ENCODE measurements around the gene KCNQ1. TPM values are rescaled to one million over a fixed set of nuclear protein-coding genes. Genes with fewer than 3 reads are reported as not detected.

The KCNQ1 gene
- total and polyA plus RNA-seq, 9 of the 15 experiments (the other 6 are each of a cell fraction or from before 2014, with no cell fraction given): 0.44 TPM; not detected in 8

- Histone ChIP-seq H3K9me3 (replicated peaks; ENCODE audit: control insufficient read depth, insufficient read depth, low read depth, low read length) (no peaks in the 10 kb centered on the region), H2AFZ (ENCODE audit: low read depth, low read length) (no peak overlapping the region), H3K4me1 (replicated peaks in 1 of 2; ENCODE audit: control insufficient read depth in 2 of 2, insufficient read depth in 2 of 2, low read length in 2 of 2) (peaks cover 0 to 27% of the 10 kb centered on the region in 2 experiments; a peak in 2 of 5 replicates), H3K9me1 (ENCODE audit: control insufficient read depth, insufficient read depth, low read length) (peaks cover 2% of the 10 kb centered on the region), H3K4me2 (ENCODE audit: insufficient read depth, low read length) (no peak overlapping the region), H3K79me2 (ENCODE audit: control insufficient read depth, insufficient read depth, low read length) (no peaks in the 10 kb centered on the region), H3K4me3 (no peak overlapping the region), H3K36me3 (ENCODE audit: control insufficient read depth, insufficient read depth, low read length) (no peaks in the 10 kb centered on the region), H3K9ac (ENCODE audit: insufficient read depth in 1 of 2, low read depth in 2 of 2, low read length in 2 of 2) (no peak overlapping the region), H3K27me3 (ENCODE audit: control insufficient read depth in 2 of 2, insufficient read depth in 2 of 2, low read length in 2 of 2) (peaks cover 17 to 73% of the 10 kb centered on the region in 2 experiments; a peak in 4 of 5 replicates), H4K20me1 (replicated peaks; ENCODE audit: control insufficient read depth, insufficient read depth, low read length) (peaks cover 6% of the 10 kb centered on the region; the same call in 1 of the 2 replicates), H3K27ac (ENCODE audit: extremely low read depth, low read depth, low read length) (no peak overlapping the region)
- WGBS (ENCODE audit: insufficient coverage, low coverage, missing lambda C conversion rate): 2% methylated on average over 6 of the region's 9 CpGs
- CTCF ChIA-PET (ENCODE audit: low intra/inter-chr PET ratio): no interaction called here
- no peak for DNase-seq (ENCODE audit: extremely low read depth in 1 of 4, low spot score in 3 of 4)
- FAIRE-seq: no peak
- intact Hi-C loops (cut with micrococcal nuclease) (no loop called here), in situ Hi-C loops (cut with MboI) (no loop called here)
- TF ChIP-seq RBM22 (IDR thresholded peaks at IDR 0.05; ENCODE audit: low read depth, low read length, poor library complexity, severe bottlenecking) (no peak), HNRNPUL1 (IDR thresholded peaks at IDR 0.05; ENCODE audit: low read length) (no peak), STAG1 (CRISPR knock-in tag; IDR thresholded peaks at IDR 0.05; ENCODE audit: borderline replicate concordance) (no peak), ZNF696 (CRISPR knock-in tag; conservative IDR thresholded peaks at IDR 0.05) (no peak), ZNF764 (CRISPR knock-in tag; IDR thresholded peaks at IDR 0.05; ENCODE audit: low read depth) (no peak), SMARCC2 (IDR thresholded peaks at IDR 0.05; ENCODE audit: low read depth) (no peak), SETDB1 (IDR thresholded peaks at IDR 0.05; ENCODE audit: low read length) (no peak), ERF (CRISPR knock-in tag; IDR thresholded peaks at IDR 0.05) (no peak)
- BruUV-seq (replicated peaks): no TSS peak
- no peak for ATAC-seq
- POLR2A ChIA-PET: no interaction called here
Observed at GRCh38 chr11:2466069-2466801, 21.4 kb downstream of the KCNQ1 start.
